Breast epithelium (tissue), 3 donors: ENCODE results near the gene FAM135A.

Experiments
- CTCF ChIP-seq, 3 donors: fragments of 450-650 bp; IDR thresholded peaks; one replicate each; pipeline ENCODE4 v1.5.1; 2016 to 2017; ENCODE audit warnings: antibody characterized with exemption in 3 of 3, mild to moderate bottlenecking in 3 of 3, moderate library complexity in 3 of 3
- POLR2A ChIP-seq: fragments of 450-650 bp; IDR thresholded peaks from one replicate; pipeline ENCODE4 v1.6.1; 2016; ENCODE audit warnings: antibody characterized with exemption, mild to moderate bottlenecking, moderate library complexity
- POLR2AphosphoS5 ChIP-seq, 3 donors: sonication (generic); formaldehyde crosslinking; IDR thresholded peaks; one replicate each; pipeline ENCODE4 v1.6.1; 2017; ENCODE audit warnings: antibody characterized with exemption in 3 of 3

GRCh38 chr6:70575899-70576495, 162.7 kb downstream of the FAM135A start:
- no peak for TF ChIP-seq POLR2A
- TF ChIP-seq CTCF (IDR thresholded peaks at IDR 0.05) = no peak
- no peak for TF ChIP-seq POLR2AphosphoS5 (IDR thresholded peaks at IDR 0.05)
